HepG2 (cell line): ENCODE results near the gene C2CD3. TPM values are rescaled to one million over a fixed set of nuclear protein-coding genes. Genes with fewer than 3 reads are reported as not detected.

Experiments used
- AHDC1 ChIP-seq: sonication (generic); formaldehyde crosslinking; IDR thresholded peaks from 2 replicates; pipeline ENCODE4 v1.5.1; 2020; ENCODE audit warnings: mild to moderate bottlenecking, missing genetic modification reagents, borderline replicate concordance
- ATAD3A ChIP-seq: sonication (generic); formaldehyde crosslinking; IDR thresholded peaks from 2 replicates; pipeline ENCODE4 v1.4.0; 2020; ENCODE audit warnings: missing genetic modification reagents
- ATF3 ChIP-seq: sonication (generic); formaldehyde crosslinking; IDR thresholded peaks from 2 replicates; pipeline ENCODE4 v1.4.0; 2020; ENCODE audit warnings: missing genetic modification reagents
- ATM ChIP-seq: fragments of 450-650 bp; IDR thresholded peaks from 2 replicates; pipeline ENCODE4 v1.7.1; 2017; ENCODE audit warnings: mild to moderate bottlenecking, borderline replicate concordance
- CREBL2 ChIP-seq: sonication (generic); formaldehyde crosslinking; IDR thresholded peaks from 2 replicates; pipeline ENCODE4 v1.8.1; 2023; ENCODE audit warnings: missing genetic modification reagents, mild to moderate bottlenecking, borderline replicate concordance
- ETV5 ChIP-seq: IDR thresholded peaks from 2 replicates; pipeline ENCODE4 v1.6.1; 2018; ENCODE audit warnings: missing biosample characterization, missing genetic modification reagents, inconsistent platforms, borderline replicate concordance
- HNRNPLL ChIP-seq: fragments of 200-400 bp; formaldehyde crosslinking; IDR thresholded peaks from 2 replicates; pipeline ENCODE4 v1.6.1; 2017; ENCODE audit warnings: mild to moderate bottlenecking, low read depth, low read length; ENCODE audit not compliant: poor library complexity, severe bottlenecking
- IKZF4 ChIP-seq: sonication (generic); formaldehyde crosslinking; IDR thresholded peaks from 2 replicates; pipeline ENCODE4 v1.5.1; 2020; ENCODE audit warnings: borderline replicate concordance, mild to moderate bottlenecking, low read depth, missing genetic modification reagents; ENCODE audit errors: not compliant biosample characterization
- JUNB ChIP-seq: sonication (generic); formaldehyde crosslinking; IDR thresholded peaks from 2 replicates; pipeline ENCODE4 v1.8.0; 2022; ENCODE audit warnings: missing genetic modification reagents, mild to moderate bottlenecking, borderline replicate concordance
- KAT7 ChIP-seq: IDR thresholded peaks from 2 replicates; pipeline ENCODE4 v1.6.1; 2018; ENCODE audit warnings: borderline replicate concordance, missing compliant biosample characterization
- KLF6 ChIP-seq: IDR thresholded peaks from 2 replicates; pipeline ENCODE4 v1.8.0; 2016; ENCODE audit warnings: missing biosample characterization, missing genetic modification reagents
- MIER3 ChIP-seq: IDR thresholded peaks from 2 replicates; pipeline ENCODE4 v1.6.1; 2016; ENCODE audit warnings: missing compliant biosample characterization, borderline replicate concordance
- MLX ChIP-seq: IDR thresholded peaks from 2 replicates; pipeline ENCODE4 v1.6.1; 2016
- SIX1 ChIP-seq: sonication (generic); formaldehyde crosslinking; IDR thresholded peaks from 2 replicates; pipeline ENCODE4 v1.4.0; 2020; ENCODE audit warnings: missing genetic modification reagents, borderline replicate concordance
- THRA ChIP-seq: sonication (generic); formaldehyde crosslinking; IDR thresholded peaks from 2 replicates; pipeline ENCODE4 v1.4.0; 2020; ENCODE audit warnings: missing genetic modification reagents, borderline replicate concordance
- ZNF281 ChIP-seq: sonication (generic); formaldehyde crosslinking; IDR thresholded peaks from 2 replicates; pipeline ENCODE4 v1.4.0; 2020; ENCODE audit warnings: missing genetic modification reagents, borderline replicate concordance
- ZNF563 ChIP-seq: sonication (generic); formaldehyde crosslinking; IDR thresholded peaks from 2 replicates; pipeline ENCODE4 v1.8.0; 2022; ENCODE audit warnings: mild to moderate bottlenecking, moderate library complexity, missing genetic modification reagents
- ZNF644 ChIP-seq: IDR thresholded peaks from 2 replicates; pipeline ENCODE4 v1.6.1; 2016; ENCODE audit warnings: low read depth
- ZNF670 ChIP-seq: sonication (generic); formaldehyde crosslinking; IDR thresholded peaks from 2 replicates; pipeline ENCODE4 v1.8.0; 2022; ENCODE audit warnings: mild to moderate bottlenecking, missing genetic modification reagents, borderline replicate concordance
- polyA plus RNA-seq, 8 experiments: library from polyadenylated mRNA; depleted of rRNA in 3 of 8; stranded (reverse) in 7 of 8; unstranded in 1 of 8; fragments of >200 nt; fragmentation: Illumina TruSeq in 4 of 8; extraction: Trizol in 4 of 8; gene quantifications; 2 replicates each; pipeline versions ENCODE4 v1.2.1 to v1.2.3, GENCODE V29; 2011 to 2016; ENCODE audit warnings: low read depth in 4 of 8, missing spikeins in 1 of 8, mixed read lengths in 1 of 8; ENCODE audit not compliant: insufficient read depth in 1 of 8
- total RNA-seq, 5 experiments: library from RNA; depleted of rRNA; stranded (reverse); fragments of >200 nt; fragmentation: Illumina TruSeq; extraction: Trizol; gene quantifications; 2 replicates each; pipeline ENCODE4 v1.2.3, GENCODE V29; 2016; ENCODE audit warnings: low read depth in 1 of 5

The C2CD3 gene
- total and polyA plus RNA-seq, 2 of the 13 experiments (the other 11 are each of a cell fraction or from before 2014, with no cell fraction given) = 5.5 to 6.4 TPM

GRCh38 chr11:74138572-74138971 lies 32.2 kb downstream of the C2CD3 start (continued):
- TF ChIP-seq AHDC1 (CRISPR knock-in tag) = peak; percentile 40; the same call in 1 of the 2 replicates
- no peak for TF ChIP-seq ATM
- no peak for TF ChIP-seq ATAD3A (CRISPR knock-in tag)
- no peak for TF ChIP-seq ZNF281 (CRISPR knock-in tag)
- TF ChIP-seq ZNF670 (CRISPR knock-in tag) = no peak
- TF ChIP-seq KLF6 = no peak
- TF ChIP-seq MIER3 = 0 out of 2 replicates have a peak, but pooled peaks have one; percentile 29
- TF ChIP-seq ATF3 (CRISPR knock-in tag) = peak; percentile 68; the same call in 1 of the 2 replicates
- peak; percentile 58; the same call in 1 of the 2 replicates for TF ChIP-seq JUNB
- no peak for TF ChIP-seq KAT7
- no peak for TF ChIP-seq MLX
- TF ChIP-seq SIX1 (CRISPR knock-in tag) = peak; percentile 61; the same call in 1 of the 2 replicates
- no peak for TF ChIP-seq ZNF563 (CRISPR knock-in tag)
- no peak for TF ChIP-seq IKZF4
- peak; percentile 44; the same call in 1 of the 2 replicates for TF ChIP-seq ETV5 (CRISPR knock-in tag)
- TF ChIP-seq ZNF644 (CRISPR knock-in tag) = peak; percentile 60; the same call in 1 of the 2 replicates
- no peak for TF ChIP-seq CREBL2 (CRISPR knock-in tag)
- TF ChIP-seq THRA (CRISPR knock-in tag) = 0 out of 2 replicates have a peak, but pooled peaks have one; percentile 17
- TF ChIP-seq HNRNPLL = no peak
